OCI-LY1 (cell line): ENCODE data around the gene NRG2.

Experiments
- H2AFZ ChIP-seq: fragments of 200-600 bp; sonication (generic), shearing (Covaris generic); 2 replicates; pipeline ENCODE4 v1.6.0; 2014; ENCODE audit warnings: antibody characterized with exemption, mild to moderate bottlenecking, low read length
- H3F3A ChIP-seq: fragments of 200-600 bp; sonication (generic), shearing (Covaris generic); 2 replicates; pipeline ENCODE4 v1.6.0; 2014; ENCODE audit warnings: mild to moderate bottlenecking, antibody characterized with exemption, low read length, moderate library complexity; ENCODE audit not compliant: insufficient read depth
- H3K27ac ChIP-seq: fragments of 200-600 bp; sonication (generic); 2 replicates; pipeline ENCODE4 v1.5.1; 2014; ENCODE audit warnings: low read length, mixed run types, mild to moderate bottlenecking, low read depth; ENCODE audit not compliant: poor library complexity, severe bottlenecking
- H3K27me3 ChIP-seq: fragments of 200-600 bp; sonication (generic); 2 replicates; pipeline ENCODE4 v1.6.0; 2014; ENCODE audit warnings: antibody characterized with exemption, mild to moderate bottlenecking, low read length, moderate library complexity; ENCODE audit not compliant: insufficient read depth
- H3K36me3 ChIP-seq: fragments of 200-600 bp; sonication (generic); 2 replicates; pipeline ENCODE4 v1.6.1; 2014; ENCODE audit warnings: mild to moderate bottlenecking, antibody characterized with exemption, low read length, moderate library complexity, mixed read lengths; ENCODE audit not compliant: insufficient read depth
- H3K4me1 ChIP-seq: fragments of 200-600 bp; sonication (generic); 2 replicates; pipeline ENCODE4 v1.5.1; 2014; ENCODE audit warnings: mild to moderate bottlenecking, low read length, moderate library complexity; ENCODE audit not compliant: insufficient read depth, severe bottlenecking
- H3K4me2 ChIP-seq: fragments of 200-600 bp; sonication (generic), shearing (Covaris generic); 2 replicates; pipeline ENCODE4 v1.6.1; 2014; ENCODE audit warnings: low read length
- H3K4me3 ChIP-seq: fragments of 200-600 bp; sonication (generic); 2 replicates; pipeline ENCODE4 v1.5.1; 2014; ENCODE audit warnings: low read length, low read depth, mild to moderate bottlenecking, mixed read lengths; ENCODE audit not compliant: poor library complexity, severe bottlenecking
- H3K79me2 ChIP-seq: fragments of 200-600 bp; shearing (Covaris generic); 2 replicates; pipeline ENCODE4 v1.6.1; 2016; ENCODE audit warnings: mixed run types, low read length, mixed read lengths; ENCODE audit not compliant: insufficient read depth
- H3K9ac ChIP-seq: fragments of 200-600 bp; sonication (generic), shearing (Covaris generic); 2 replicates; pipeline ENCODE4 v1.6.1; 2014; ENCODE audit warnings: mild to moderate bottlenecking, low read length, mixed read lengths
- H3K9me2 ChIP-seq: fragments of 200-600 bp; sonication (generic), shearing (Covaris generic); 2 replicates; pipeline ENCODE4 v1.6.1; 2014; ENCODE audit warnings: low read depth, mild to moderate bottlenecking, low read length, mixed read lengths
- H3K9me3 ChIP-seq: fragments of 200-600 bp; shearing (Covaris generic); 2 replicates; pipeline ENCODE4 v1.6.1; 2014; ENCODE audit warnings: low read length, mixed read lengths
- H4K20me1 ChIP-seq: fragments of 200-600 bp; sonication (generic), shearing (Covaris generic); 2 replicates; pipeline ENCODE4 v1.6.0; 2016; ENCODE audit warnings: mild to moderate bottlenecking, low read length; ENCODE audit not compliant: insufficient read depth
- CTCF ChIP-seq: fragments of 200-600 bp; sonication (generic), shearing (Covaris generic); IDR thresholded peaks from 2 replicates; pipeline ENCODE4 v1.5.1; 2017; ENCODE audit warnings: mild to moderate bottlenecking, antibody characterized with exemption, low read length, moderate library complexity, mixed read lengths
- EZH2 ChIP-seq: fragments of 200-600 bp; sonication (generic), shearing (Covaris generic); IDR thresholded peaks from 2 replicates; pipeline ENCODE4 v1.8.0; 2017; ENCODE audit warnings: borderline replicate concordance, mixed run types, mild to moderate bottlenecking, antibody characterized with exemption, low read length, moderate library complexity, mixed read lengths

Gene NRG2

GRCh38 chr5:139859013-139859412, 184.1 kb downstream of the NRG2 start:
- Histone ChIP-seq H3K27ac (no peak overlapping the region), H3F3A (no peaks in the 10 kb centered on the region), H3K79me2 (no peaks in the 10 kb centered on the region), H3K27me3 (no peaks in the 10 kb centered on the region; the same call in 1 of the 2 replicates), H3K4me3 (no peak overlapping the region), H3K9ac (no peak overlapping the region), H3K9me3 (no peaks in the 10 kb centered on the region), H3K4me2 (no peak overlapping the region), H3K4me1 (peaks cover 4% of the 10 kb centered on the region), H4K20me1 (no peaks in the 10 kb centered on the region), H3K9me2 (no peaks in the 10 kb centered on the region), H2AFZ (no peak overlapping the region), H3K36me3 (no peaks in the 10 kb centered on the region)
- TF ChIP-seq CTCF (no peak), EZH2 (no peak)

DNA sequence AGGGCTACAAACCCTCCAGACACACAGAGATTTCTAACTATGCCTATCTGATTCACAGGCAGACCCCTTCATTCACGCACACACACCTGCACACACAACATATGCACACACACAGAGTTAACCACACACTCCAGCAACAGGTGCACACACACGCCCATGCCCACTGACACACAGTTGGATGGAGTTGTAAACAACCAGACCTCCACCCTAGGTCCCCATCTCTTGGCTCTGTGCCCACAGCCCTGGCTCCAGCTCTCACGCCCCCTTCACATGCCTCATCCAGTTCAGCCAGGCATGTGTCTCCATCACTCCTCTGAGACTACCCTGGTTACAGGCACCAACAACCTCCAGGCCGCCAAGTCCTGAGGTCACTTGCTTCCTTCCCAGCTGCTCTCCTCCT, 186.4 kb downstream of the NRG2 start:
- no peak overlapping the region for H2AFZ ChIP-seq
- no peaks in the 10 kb centered on the region for H3K36me3 ChIP-seq
- H3K27ac ChIP-seq, result no peak overlapping the region
- TF ChIP-seq CTCF, result no peak
- no peak for TF ChIP-seq EZH2
- no peaks in the 10 kb centered on the region; the same call in 1 of the 2 replicates for H3K27me3 ChIP-seq
- H3K4me2 ChIP-seq, result no peak overlapping the region
- H3K4me1 ChIP-seq, result no peaks in the 10 kb centered on the region
- no peaks in the 10 kb centered on the region for H3F3A ChIP-seq
- H3K9me3 ChIP-seq, result no peaks in the 10 kb centered on the region
- no peaks in the 10 kb centered on the region for H3K9me2 ChIP-seq
- H3K4me3 ChIP-seq, result no peak overlapping the region
- no peaks in the 10 kb centered on the region for H4K20me1 ChIP-seq
- no peak overlapping the region for H3K9ac ChIP-seq
- H3K79me2 ChIP-seq, result no peaks in the 10 kb centered on the region

DNA sequence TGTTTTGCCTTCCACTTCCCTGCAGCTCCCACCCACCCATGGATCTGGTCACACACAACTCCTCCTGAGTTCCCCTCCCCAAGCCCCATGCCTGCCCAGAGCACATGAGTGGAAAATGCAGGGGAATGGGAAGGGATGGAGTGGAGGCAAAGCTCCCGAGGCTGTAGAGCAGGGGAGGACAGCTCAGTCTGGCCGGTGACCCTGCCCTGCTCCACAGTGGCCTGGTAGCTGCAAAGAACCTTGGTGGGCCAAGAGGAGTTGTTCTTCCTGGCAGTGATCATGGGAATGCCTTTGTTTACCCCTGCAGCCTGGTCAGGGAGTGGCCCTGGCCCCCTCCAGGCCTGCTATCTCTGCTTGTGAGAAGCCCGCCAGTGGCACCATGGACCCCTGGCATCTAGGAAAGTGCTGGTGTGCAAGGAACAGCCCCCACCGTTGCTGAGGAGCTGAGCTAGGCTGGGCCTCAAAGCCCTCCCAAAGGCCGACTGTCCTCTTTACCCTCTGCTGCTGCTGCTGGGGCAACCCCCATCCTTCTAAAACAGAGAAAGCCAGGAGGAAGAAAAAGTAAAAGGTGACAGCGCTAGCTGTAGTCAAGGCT, 187.1 kb downstream of the NRG2 start:
- no peak for TF ChIP-seq EZH2
- TF ChIP-seq CTCF, result no peak
- H3K79me2 ChIP-seq, result no peaks in the 10 kb centered on the region
- no peaks in the 10 kb centered on the region for H3K9me2 ChIP-seq
- no peak overlapping the region for H3K27ac ChIP-seq
- H3K4me2 ChIP-seq, result no peak overlapping the region
- H3K27me3 ChIP-seq, result no peaks in the 10 kb centered on the region; the same call in 1 of the 2 replicates
- no peak overlapping the region for H3K9ac ChIP-seq
- H2AFZ ChIP-seq, result no peak overlapping the region
- no peak overlapping the region for H3K4me3 ChIP-seq
- H4K20me1 ChIP-seq, result no peaks in the 10 kb centered on the region
- no peaks in the 10 kb centered on the region for H3F3A ChIP-seq
- no peaks in the 10 kb centered on the region for H3K9me3 ChIP-seq
- H3K4me1 ChIP-seq, result no peaks in the 10 kb centered on the region
- no peaks in the 10 kb centered on the region for H3K36me3 ChIP-seq
